Stomach (tissue), 9 donors: ENCODE results near the gene ERG28. TPM values are rescaled to one million over a fixed set of nuclear protein-coding genes. Genes with fewer than 3 reads are reported as not detected.
"Not testable (repeated sequence)": the region's sequence is repeated elsewhere in the genome, so short reads cannot be mapped to it uniquely, and the experiment has no call there.

ENCODE experiments used
- DNase-seq, 2 donors: peaks; one replicate each; pipeline versions ENCODE4 v3.0.0 to v3.0.0-alpha.2; 2013 to 2019
- H3K27ac ChIP-seq, 5 donors: fragments of 200-600 bp in 4 of 5; sonication (generic) in 4 of 5; one replicate each; pipeline ENCODE4 v1.5.1; 2013 to 2019; ENCODE audit warnings: mild to moderate bottlenecking in 1 of 5, moderate library complexity in 1 of 5
- H3K27me3 ChIP-seq, 3 donors: fragments of 200-600 bp; sonication (generic); one replicate each; pipeline ENCODE4 v1.5.1; 2017 to 2019; ENCODE audit warnings: mixed run types in 1 of 3
- H3K36me3 ChIP-seq, 4 donors: fragments of 200-600 bp; sonication (generic); 1 replicate in 3 of 4; 2 replicates in 1 of 4; pipeline ENCODE4 v1.5.1; 2016 to 2019
- H3K4me1 ChIP-seq, 4 donors: fragments of 200-600 bp; sonication (generic); one replicate each; pipeline ENCODE4 v1.5.1; 2016 to 2019
- H3K4me3 ChIP-seq, 4 donors: fragments of 200-600 bp; sonication (generic) in 3 of 4; one replicate each; pipeline ENCODE4 v1.5.1; 2016 to 2019; ENCODE audit warnings: mild to moderate bottlenecking in 1 of 4
- H3K9me3 ChIP-seq, 4 donors: fragments of 200-600 bp; sonication (generic); one replicate each; pipeline ENCODE4 v1.5.1; 2016 to 2019
- EP300 ChIP-seq: sonication (generic); formaldehyde crosslinking; IDR thresholded peaks from one replicate; pipeline ENCODE4 v1.6.1; 2017; ENCODE audit warnings: antibody characterized with exemption
- POLR2A ChIP-seq, 4 donors: fragments of 450-650 bp; IDR thresholded peaks; one replicate each; pipeline ENCODE4 v1.6.1; 2016; ENCODE audit warnings: antibody characterized with exemption in 4 of 4, control low read depth in 2 of 4, mild to moderate bottlenecking in 1 of 4, moderate library complexity in 1 of 4
- POLR2AphosphoS5 ChIP-seq, 3 donors: sonication (generic); formaldehyde crosslinking; IDR thresholded peaks; one replicate each; pipeline ENCODE4 v1.6.1; 2016; ENCODE audit warnings: antibody characterized with exemption in 3 of 3
- WGBS, 5 donors: extraction: QIAGEN DNeasy Blood & Tissue Kit in 3 of 5; methylation state at CpG; one replicate each; pipeline versions ENCODE4 v1.1.5 to v1.1.7; 2013 to 2018; 5-methylcytosine and 5-hydroxymethylcytosine counted together
- intact Hi-C: fragments of 100-400 bp; cut with DNase I; formaldehyde crosslinking; loops from one replicate; pipeline ENCODE4 v1.15.1; 2023; ENCODE audit warnings: low total_unique reads
- polyA plus RNA-seq, 3 donors: library from polyadenylated mRNA; stranded (reverse); fragments of 200-250 nt; gene quantifications; one replicate each; pipeline ENCODE4 v1.2.3, GENCODE V29; 2013
- small RNA-seq, 4 donors: library from RNA; depleted of rRNA; stranded (forward); fragments of <200 nt; gene quantifications; one replicate each; pipeline ENCODE3, GENCODE V24; 2016
- total RNA-seq, 5 donors: library from RNA; depleted of rRNA; stranded (reverse); fragments of >200 nt; gene quantifications; one replicate each; pipeline versions ENCODE4 v1.1.0 to v1.2.3, GENCODE V29; 2014 to 2016
- TF ChIP-seq, protein P1 (sequence below), 7 experiments: fragments of 450-650 bp in 4 of 7; fragments of 200-600 bp in 3 of 7; sonication (generic) in 3 of 7; IDR thresholded peaks; one replicate each; pipeline ENCODE4 v1.5.1; 2016 to 2019; ENCODE audit warnings: antibody characterized with exemption in 7 of 7, control low read depth in 2 of 7, mild to moderate bottlenecking in 1 of 7
- donor health status: healthy with polysubstance abuse.
- donor health status: Bipolar disorder and iron deficiency.
- donor health status: healthy.

ERG28 gene
- total and polyA plus RNA-seq, 8 donors, result 3.3 to 24.3 (median 10.3) TPM; not detected in 2

DNA sequence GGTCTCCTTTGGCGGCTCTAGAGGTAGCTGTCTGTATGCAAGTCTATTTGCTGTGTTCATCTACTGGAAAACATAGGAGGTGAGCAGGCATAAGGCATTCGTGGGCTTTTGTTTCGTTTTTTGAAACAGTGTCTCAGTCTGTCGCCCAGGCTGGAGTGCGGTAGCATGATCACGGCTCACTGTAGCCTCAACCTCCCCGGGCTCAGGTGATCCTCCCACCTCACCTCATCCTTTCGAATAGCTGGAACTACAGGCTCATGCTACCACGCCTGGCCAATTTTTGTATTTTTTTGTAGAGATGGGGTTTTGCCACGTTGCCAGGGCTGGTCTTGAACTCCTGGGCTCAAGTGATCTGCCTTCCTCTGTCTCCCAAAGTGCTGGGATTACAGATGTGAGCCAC, 54.8 kb downstream of the ERG28 start:
- Histone ChIP-seq H3K36me3 (no peaks in the 10 kb centered on the region), H3K4me1 (peaks cover 0 to 14% (median 6%) of the 10 kb centered on the region in 4 donors), H3K27ac (no peak overlapping the region), H3K9me3 (peaks cover 0 to 12% (median 4%) of the 10 kb centered on the region in 4 donors), H3K4me3 (no peak overlapping the region), H3K27me3 (peaks cover 0 to 17% (median 0%) of the 10 kb centered on the region in 3 donors)
- 68 to 80% (median 78%) methylated on average over 10 of the region's 10 CpGs for WGBS, 5 donors
- TF ChIP-seq EP300 (no peak), POLR2AphosphoS5 (IDR thresholded peaks at IDR 0.05) (no peak), POLR2A (IDR thresholded peaks at IDR 0.05) (no peak)
- TF ChIP-seq, protein P1, sequence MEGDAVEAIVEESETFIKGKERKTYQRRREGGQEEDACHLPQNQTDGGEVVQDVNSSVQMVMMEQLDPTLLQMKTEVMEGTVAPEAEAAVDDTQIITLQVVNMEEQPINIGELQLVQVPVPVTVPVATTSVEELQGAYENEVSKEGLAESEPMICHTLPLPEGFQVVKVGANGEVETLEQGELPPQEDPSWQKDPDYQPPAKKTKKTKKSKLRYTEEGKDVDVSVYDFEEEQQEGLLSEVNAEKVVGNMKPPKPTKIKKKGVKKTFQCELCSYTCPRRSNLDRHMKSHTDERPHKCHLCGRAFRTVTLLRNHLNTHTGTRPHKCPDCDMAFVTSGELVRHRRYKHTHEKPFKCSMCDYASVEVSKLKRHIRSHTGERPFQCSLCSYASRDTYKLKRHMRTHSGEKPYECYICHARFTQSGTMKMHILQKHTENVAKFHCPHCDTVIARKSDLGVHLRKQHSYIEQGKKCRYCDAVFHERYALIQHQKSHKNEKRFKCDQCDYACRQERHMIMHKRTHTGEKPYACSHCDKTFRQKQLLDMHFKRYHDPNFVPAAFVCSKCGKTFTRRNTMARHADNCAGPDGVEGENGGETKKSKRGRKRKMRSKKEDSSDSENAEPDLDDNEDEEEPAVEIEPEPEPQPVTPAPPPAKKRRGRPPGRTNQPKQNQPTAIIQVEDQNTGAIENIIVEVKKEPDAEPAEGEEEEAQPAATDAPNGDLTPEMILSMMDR (IDR thresholded peaks at IDR 0.05), result no peak
- DNase-seq, result no peak
- intact Hi-C loops, result no loop called here

DNA sequence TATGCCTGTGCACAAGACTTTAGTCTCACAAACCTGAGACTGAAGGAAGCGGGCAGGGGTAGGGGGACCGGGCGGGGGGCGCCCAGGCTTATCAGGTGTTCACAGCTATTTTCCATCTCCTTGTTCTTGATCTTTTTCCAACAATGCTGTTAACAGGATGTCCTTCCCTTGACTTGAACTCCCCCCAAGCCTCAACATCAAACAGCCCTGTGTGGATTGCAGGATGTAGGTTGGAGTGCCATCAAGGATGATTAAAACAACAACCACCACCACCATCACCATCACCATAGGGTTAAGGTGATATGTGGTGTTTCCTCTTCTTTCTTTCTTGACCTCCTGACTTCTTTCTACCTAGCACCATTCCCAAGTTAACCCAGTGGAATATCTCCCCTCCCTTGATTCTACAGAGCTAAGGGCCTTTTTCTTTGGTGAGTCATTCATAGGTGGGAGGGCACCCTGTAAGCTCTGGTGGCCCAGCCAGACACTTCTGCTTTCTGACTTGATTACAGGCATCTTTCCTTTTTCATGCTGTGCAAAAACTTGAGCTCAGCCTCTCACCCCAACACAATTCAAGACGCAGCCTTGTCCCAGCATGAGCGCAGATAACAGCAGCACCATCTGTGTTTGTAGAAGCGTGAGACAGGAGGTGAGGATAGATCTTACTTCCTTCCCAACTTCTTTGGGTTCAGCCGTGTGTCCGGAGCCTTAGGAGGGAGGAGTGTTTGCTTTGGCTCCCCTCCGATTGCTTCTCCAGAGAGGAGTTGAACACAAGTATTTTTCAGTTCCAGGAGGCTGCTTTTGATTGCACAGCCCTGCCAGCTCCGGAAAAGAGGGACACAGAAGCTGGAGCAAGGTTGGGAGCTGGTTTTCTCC, 55.5 kb downstream of the ERG28 start:
- intact Hi-C loops, result no loop called here
- H3K27ac ChIP-seq, result peak overlapping the region in 1 of 5 donors; percentile 13
- H3K27me3 ChIP-seq, result peaks cover 0 to 17% (median 0%) of the 10 kb centered on the region in 3 donors
- H3K4me3 ChIP-seq, result no peak overlapping the region
- H3K4me1 ChIP-seq, result peaks cover 0 to 8% (median 3%) of the 10 kb centered on the region in 4 donors
- peaks cover 0 to 12% (median 4%) of the 10 kb centered on the region in 4 donors for H3K9me3 ChIP-seq
- no peaks in the 10 kb centered on the region for H3K36me3 ChIP-seq
- WGBS, 5 donors, result 46 to 59% (median 54%) methylated on average over 11 of the region's 11 CpGs
- TF ChIP-seq POLR2A (IDR thresholded peaks at IDR 0.05), result no peak
- no peak for TF ChIP-seq EP300
- TF ChIP-seq, protein P1 (IDR thresholded peaks at IDR 0.05), result no peak
- TF ChIP-seq POLR2AphosphoS5 (IDR thresholded peaks at IDR 0.05), result no peak
- DNase-seq, result peak in 1 of 2 donors; percentile 11

DNA sequence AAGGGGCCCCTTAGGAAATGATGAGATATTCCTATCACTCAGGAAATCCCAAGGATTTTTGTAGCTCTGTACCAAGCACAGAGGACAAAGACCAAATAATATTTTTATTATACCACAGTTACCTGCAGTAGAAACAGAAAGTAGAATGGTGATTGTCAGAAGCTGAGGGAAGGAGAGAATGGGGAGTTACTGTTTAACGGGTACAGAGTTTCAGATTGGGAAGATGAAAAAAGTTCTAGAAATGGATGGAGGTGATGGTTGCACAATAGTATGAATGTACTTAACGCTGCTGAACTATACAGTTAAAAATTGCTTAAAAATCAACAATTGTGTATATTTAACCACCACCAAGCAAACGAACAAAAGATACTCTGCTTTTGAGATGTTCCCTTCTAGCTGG, 58.2 kb downstream of the ERG28 start:
- WGBS, 5 donors, result 35 to 51% (median 50%) methylated on average over 3 of the region's 3 CpGs
- intact Hi-C loops, result no loop called here

DNA sequence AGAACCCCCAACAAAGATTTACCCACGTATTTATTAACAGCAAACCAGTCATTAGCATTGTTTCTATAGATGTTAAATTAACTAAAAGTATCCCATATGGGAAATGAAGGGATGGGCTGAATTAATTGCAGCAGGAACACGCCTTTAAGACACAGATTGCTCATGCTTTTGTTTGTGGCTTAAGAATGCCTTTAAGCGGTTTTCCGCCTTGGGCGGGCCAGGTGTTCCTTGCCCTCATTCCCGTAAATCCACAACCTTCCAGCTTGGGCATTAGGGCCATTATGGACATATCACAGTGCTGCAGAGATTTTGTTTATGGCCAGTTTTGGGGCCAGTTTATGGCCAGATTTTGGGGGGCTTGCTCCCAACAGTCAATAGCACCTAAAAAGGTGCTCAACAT, 59.6 kb downstream of the ERG28 start:
- DNase-seq, intact Hi-C loops, H3K9me3 ChIP-seq, H3K4me3 ChIP-seq, H3K36me3 ChIP-seq, H3K4me1 ChIP-seq, H3K27ac ChIP-seq: not testable (repeated sequence)
- H3K27me3 ChIP-seq, result peaks cover 0 to 14% (median 0%) of the 10 kb centered on the region in 3 donors
- 74 to 92% (median 86%) methylated on average over 6 of the region's 6 CpGs for WGBS, 5 donors

More for the DNA sequence above, 58.2 kb downstream of the ERG28 start:
- Histone ChIP-seq H3K9me3 (peaks cover 0 to 3% (median 0%) of the 10 kb centered on the region in 4 donors), H3K27me3 (peaks cover 0 to 22% (median 0%) of the 10 kb centered on the region in 3 donors), H3K4me1 (peaks cover 0 to 8% (median 0%) of the 10 kb centered on the region in 4 donors), H3K36me3 (no peaks in the 10 kb centered on the region), H3K4me3 (no peak overlapping the region), H3K27ac (no peak overlapping the region)
- no peak for DNase-seq
- TF ChIP-seq POLR2A (IDR thresholded peaks at IDR 0.05), result no peak
- TF ChIP-seq POLR2AphosphoS5 (IDR thresholded peaks at IDR 0.05), result no peak
- no peak for TF ChIP-seq EP300
- TF ChIP-seq, protein P1 (IDR thresholded peaks at IDR 0.05), result no peak

DNA sequence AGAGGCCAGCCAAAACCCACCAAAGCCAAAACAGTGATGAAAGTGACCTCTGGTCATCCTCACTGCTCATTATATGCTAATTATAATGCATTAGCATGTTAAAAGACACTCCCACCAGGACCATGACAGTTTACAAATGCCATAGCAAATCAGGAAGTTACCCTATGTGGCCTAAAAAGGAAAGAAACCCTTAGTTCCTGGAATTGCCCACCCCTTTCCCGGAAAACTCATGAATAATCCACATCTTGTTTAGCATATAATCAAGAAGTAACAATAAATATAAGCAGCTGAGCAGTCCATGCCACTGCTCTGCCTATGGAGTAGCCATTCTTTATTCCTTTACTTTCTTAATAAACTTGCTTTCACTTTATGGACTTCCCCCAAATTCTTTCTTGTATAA, 60.6 kb downstream of the ERG28 start:
- H3K4me3 ChIP-seq, H3K27me3 ChIP-seq, H3K9me3 ChIP-seq, H3K4me1 ChIP-seq, DNase-seq, intact Hi-C loops, H3K27ac ChIP-seq, H3K36me3 ChIP-seq: not testable (repeated sequence)
- 81 to 94% (median 91%) methylated on average over 1 of the region's 1 CpG for WGBS, 5 donors

Small RNA genes within 50 kb of the gene (small RNA-seq; reads per million reads assigned to genes)
- 0 to 0.07 (median 0) reads per million in 4 donors for gene RNA5SP387

Other genes with a start within 250 kb of the ERG28 start
- 100 to 1,000 TPM in 1 of 5 donors, 10 to 100 TPM in 4; 10.3 to 145 (median 21.6) TPM for gene JDP2, start 232.9 kb downstream of the ERG28 start, total RNA-seq
- 10 to 100 TPM; 18.5 to 82.5 (median 41.5) TPM for gene JDP2, start 232.9 kb downstream of the ERG28 start, polyA plus RNA-seq
- gene BATF, start 138.4 kb downstream of the ERG28 start, total RNA-seq, result 1 to 10 TPM in 3 of 5 donors, not detected in 2; 1.3 to 4.7 (median 2.6) TPM
- 10 to 100 TPM; 10.1 to 17.7 (median 14.8) TPM for gene BATF, start 138.4 kb downstream of the ERG28 start, polyA plus RNA-seq
- 10 to 100 TPM in 1 of 5 donors, 1 to 10 TPM in 2, under 1 TPM in 1, not detected in 1; 0.89 to 10.7 (median 3.6) TPM for gene FLVCR2, start 82.3 kb downstream of the ERG28 start, total RNA-seq
- under 1 TPM; 0.15 to 0.95 (median 0.50) TPM for gene FLVCR2, start 82.3 kb downstream of the ERG28 start, polyA plus RNA-seq
- gene TTLL5, start 370 bp upstream of the ERG28 start, total RNA-seq, result 10 to 100 TPM; 13.4 to 48.4 (median 24.5) TPM
- gene TTLL5, start 370 bp upstream of the ERG28 start, polyA plus RNA-seq, result 10 to 100 TPM; 10.1 to 11.9 (median 11.3) TPM